K562 (cell line): ENCODE results near the gene SLC48A1. TPM values are rescaled to one million over a fixed set of nuclear protein-coding genes. Genes with fewer than 3 reads are reported as not detected.

ENCODE experiments used
- ATF3 ChIP-seq, 2 experiments: fragments of 450-650 bp in 1 of 2; sonication (generic) in 1 of 2; formaldehyde crosslinking in 1 of 2; IDR thresholded peaks in 1 of 2; conservative IDR thresholded peaks in 1 of 2; 2 replicates each; pipeline versions ENCODE4 v1.6.1 to v1.8.1; 2016 to 2023; ENCODE audit warnings: mild to moderate bottlenecking in 2 of 2, moderate library complexity in 2 of 2, inconsistent platforms in 1 of 2, missing genetic modification reagents in 1 of 2
- CHD7 ChIP-seq: fragments of 200-600 bp; sonication (generic); IDR thresholded peaks from one replicate; pipeline ENCODE4 v1.6.1; 2012; ENCODE audit warnings: mild to moderate bottlenecking, low read depth, low read length, inconsistent platforms
- EP300 ChIP-seq: IDR thresholded peaks from 2 replicates; pipeline ENCODE4 v1.6.1; 2012; ENCODE audit warnings: low read length, improper control_type of control experiment
- FOXA1 ChIP-seq: fragments of 450-650 bp; IDR thresholded peaks from 2 replicates; pipeline ENCODE4 v1.6.1; 2016; ENCODE audit warnings: mild to moderate bottlenecking, borderline replicate concordance
- HMBOX1 ChIP-seq: sonication (generic); IDR thresholded peaks from 2 replicates; pipeline ENCODE4 v1.6.1; 2016
- SLC30A9 ChIP-seq: fragments of 250-450 bp; sonication (Bioruptor Pico); IDR thresholded peaks from 2 replicates; pipeline ENCODE4 v1.8.0; 2022; ENCODE audit warnings: mild to moderate bottlenecking, moderate library complexity
- TBL1XR1 ChIP-seq, 2 experiments: IDR thresholded peaks; 2 replicates each; pipeline ENCODE4 v1.6.1; 2012; ENCODE audit warnings: improper control_type of control experiment in 2 of 2, low read length in 2 of 2, mild to moderate bottlenecking in 1 of 2
- TOE1 ChIP-seq, 2 experiments: fragments of 450-650 bp in 1 of 2; sonication (generic) in 1 of 2; formaldehyde crosslinking in 1 of 2; IDR thresholded peaks; 2 replicates each; pipeline versions ENCODE4 v1.7.1 to v1.8.0; 2016 to 2022; ENCODE audit warnings: borderline replicate concordance in 2 of 2, mild to moderate bottlenecking in 2 of 2, antibody characterized with exemption in 1 of 2, inconsistent platforms in 1 of 2, low read depth in 1 of 2, missing genetic modification reagents in 1 of 2, moderate library complexity in 1 of 2
- ZBED1 ChIP-seq: IDR thresholded peaks from 2 replicates; pipeline ENCODE4 v1.6.1; 2014
- ZNF57 ChIP-seq: fragments of 450-650 bp; formaldehyde crosslinking; IDR thresholded peaks from 2 replicates; pipeline ENCODE4 v1.4.0; 2020; ENCODE audit warnings: mild to moderate bottlenecking, moderate library complexity
- polyA plus RNA-seq, 8 experiments: library from polyadenylated mRNA; depleted of rRNA in 4 of 8; stranded (reverse) in 5 of 8; unstranded in 3 of 8; fragments of >200 nt; fragmentation: Nextera tagmentation in 2 of 8; fragmentation: Illumina TruSeq in 1 of 8; extraction: Ambion mirVana in 2 of 8; extraction: Trizol in 1 of 8; gene quantifications; 2 replicates each; pipeline versions ENCODE4 v1.2.1 to v1.2.3, GENCODE V29; 2011 to 2014; ENCODE audit warnings: inconsistent platforms in 1 of 8, missing spikeins in 1 of 8
- total RNA-seq, 7 experiments: library from RNA; depleted of rRNA in 6 of 7; stranded (reverse); fragments of >200 nt in 6 of 7; fragmentation: Illumina TruSeq in 2 of 7; extraction: Trizol in 2 of 7; gene quantifications; 2 replicates each; pipeline versions ENCODE4 v1.2.1 to v1.2.3, GENCODE V29; 2011 to 2021; ENCODE audit warnings: low replicate concordance in 1 of 7

Gene SLC48A1
- total and polyA plus RNA-seq, 9 of the 15 experiments (the other 6 are each of a cell fraction or from before 2014, with no cell fraction given) = 10.7 to 37.5 (median 18.7) TPM

GRCh38 chr12:47758834-47759690 lies 14.0 kb upstream of the SLC48A1 start, which contains the start of gene RAPGEF3 (continued):
- no peak for TF ChIP-seq CHD7
- TF ChIP-seq TOE1 (IDR thresholded peaks at IDR 0.05; ENCODE audit: borderline replicate concordance) = 0 out of 2 replicates have a peak, but pooled peaks have one; percentile 68
- no peak for TF ChIP-seq TOE1 (CRISPR knock-in tag; IDR thresholded peaks at IDR 0.05; ENCODE audit: borderline replicate concordance, low read depth)
- TF ChIP-seq TBL1XR1 (IDR thresholded peaks at IDR 0.05; ENCODE audit: low read length in 2 of 2) = no peak
- no peak for TF ChIP-seq ZNF57 (CRISPR knock-in tag)
- TF ChIP-seq EP300 = no peak
- peak; percentile 90 for TF ChIP-seq ATF3 (IDR thresholded peaks at IDR 0.05)
- TF ChIP-seq ATF3 (CRISPR knock-in tag; conservative IDR thresholded peaks at IDR 0.05) = peak; percentile 70; the same call in 1 of the 2 replicates
- no peak for TF ChIP-seq SLC30A9 (CRISPR knock-in tag)
- TF ChIP-seq ZBED1 = no peak
- no peak for TF ChIP-seq FOXA1
- TF ChIP-seq HMBOX1 = no peak
